OCI-LY1 (cell line): ENCODE measurements around the gene CCL4.

Experiments
- H2AFZ ChIP-seq: fragments of 200-600 bp; sonication (generic), shearing (Covaris generic); 2 replicates; pipeline ENCODE4 v1.6.0; 2014; ENCODE audit warnings: antibody characterized with exemption, mild to moderate bottlenecking, low read length
- H3F3A ChIP-seq: fragments of 200-600 bp; sonication (generic), shearing (Covaris generic); 2 replicates; pipeline ENCODE4 v1.6.0; 2014; ENCODE audit warnings: mild to moderate bottlenecking, antibody characterized with exemption, low read length, moderate library complexity; ENCODE audit not compliant: insufficient read depth
- H3K27ac ChIP-seq: fragments of 200-600 bp; sonication (generic); 2 replicates; pipeline ENCODE4 v1.5.1; 2014; ENCODE audit warnings: low read length, mixed run types, mild to moderate bottlenecking, low read depth; ENCODE audit not compliant: poor library complexity, severe bottlenecking
- H3K27me3 ChIP-seq: fragments of 200-600 bp; sonication (generic); 2 replicates; pipeline ENCODE4 v1.6.0; 2014; ENCODE audit warnings: antibody characterized with exemption, mild to moderate bottlenecking, low read length, moderate library complexity; ENCODE audit not compliant: insufficient read depth
- H3K36me3 ChIP-seq: fragments of 200-600 bp; sonication (generic); 2 replicates; pipeline ENCODE4 v1.6.1; 2014; ENCODE audit warnings: mild to moderate bottlenecking, antibody characterized with exemption, low read length, moderate library complexity, mixed read lengths; ENCODE audit not compliant: insufficient read depth
- H3K4me1 ChIP-seq: fragments of 200-600 bp; sonication (generic); 2 replicates; pipeline ENCODE4 v1.5.1; 2014; ENCODE audit warnings: mild to moderate bottlenecking, low read length, moderate library complexity; ENCODE audit not compliant: insufficient read depth, severe bottlenecking
- H3K4me2 ChIP-seq: fragments of 200-600 bp; sonication (generic), shearing (Covaris generic); 2 replicates; pipeline ENCODE4 v1.6.1; 2014; ENCODE audit warnings: low read length
- H3K4me3 ChIP-seq: fragments of 200-600 bp; sonication (generic); 2 replicates; pipeline ENCODE4 v1.5.1; 2014; ENCODE audit warnings: low read length, low read depth, mild to moderate bottlenecking, mixed read lengths; ENCODE audit not compliant: poor library complexity, severe bottlenecking
- H3K79me2 ChIP-seq: fragments of 200-600 bp; shearing (Covaris generic); 2 replicates; pipeline ENCODE4 v1.6.1; 2016; ENCODE audit warnings: mixed run types, low read length, mixed read lengths; ENCODE audit not compliant: insufficient read depth
- H3K9ac ChIP-seq: fragments of 200-600 bp; sonication (generic), shearing (Covaris generic); 2 replicates; pipeline ENCODE4 v1.6.1; 2014; ENCODE audit warnings: mild to moderate bottlenecking, low read length, mixed read lengths
- H3K9me2 ChIP-seq: fragments of 200-600 bp; sonication (generic), shearing (Covaris generic); 2 replicates; pipeline ENCODE4 v1.6.1; 2014; ENCODE audit warnings: low read depth, mild to moderate bottlenecking, low read length, mixed read lengths
- H3K9me3 ChIP-seq: fragments of 200-600 bp; shearing (Covaris generic); 2 replicates; pipeline ENCODE4 v1.6.1; 2014; ENCODE audit warnings: low read length, mixed read lengths
- H4K20me1 ChIP-seq: fragments of 200-600 bp; sonication (generic), shearing (Covaris generic); 2 replicates; pipeline ENCODE4 v1.6.0; 2016; ENCODE audit warnings: mild to moderate bottlenecking, low read length; ENCODE audit not compliant: insufficient read depth
- CTCF ChIP-seq: fragments of 200-600 bp; sonication (generic), shearing (Covaris generic); IDR thresholded peaks from 2 replicates; pipeline ENCODE4 v1.5.1; 2017; ENCODE audit warnings: mild to moderate bottlenecking, antibody characterized with exemption, low read length, moderate library complexity, mixed read lengths
- EZH2 ChIP-seq: fragments of 200-600 bp; sonication (generic), shearing (Covaris generic); IDR thresholded peaks from 2 replicates; pipeline ENCODE4 v1.8.0; 2017; ENCODE audit warnings: borderline replicate concordance, mixed run types, mild to moderate bottlenecking, antibody characterized with exemption, low read length, moderate library complexity, mixed read lengths

Gene CCL4

GRCh38 chr17:36142235-36142634 is 38.6 kb downstream of the CCL4 start:
- Histone ChIP-seq H3K9me3 (no peaks in the 10 kb centered on the region), H3K27me3 (no peaks in the 10 kb centered on the region), H3K9me2 (no peaks in the 10 kb centered on the region), H2AFZ (no peak overlapping the region), H3K9ac (no peak overlapping the region), H3F3A (no peaks in the 10 kb centered on the region), H3K36me3 (no peaks in the 10 kb centered on the region), H3K27ac (no peak overlapping the region), H3K4me3 (no peak overlapping the region), H3K4me2 (no peak overlapping the region), H3K79me2 (no peaks in the 10 kb centered on the region), H4K20me1 (no peaks in the 10 kb centered on the region), H3K4me1 (no peaks in the 10 kb centered on the region)
- TF ChIP-seq CTCF (no peak), EZH2 (no peak)

GRCh38 chr17:36142806-36143205 is 39.2 kb downstream of the CCL4 start:
- H3K27ac ChIP-seq, result no peak overlapping the region
- no peak overlapping the region for H3K9ac ChIP-seq
- H4K20me1 ChIP-seq, result no peaks in the 10 kb centered on the region
- no peaks in the 10 kb centered on the region for H3K9me3 ChIP-seq
- no peaks in the 10 kb centered on the region for H3K9me2 ChIP-seq
- no peaks in the 10 kb centered on the region for H3K27me3 ChIP-seq
- TF ChIP-seq CTCF (no peak), EZH2 (no peak)
- H3F3A ChIP-seq, result no peaks in the 10 kb centered on the region
- H2AFZ ChIP-seq, result no peak overlapping the region
- no peak overlapping the region for H3K4me3 ChIP-seq
- H3K79me2 ChIP-seq, result no peaks in the 10 kb centered on the region
- H3K4me2 ChIP-seq, result no peak overlapping the region
- no peaks in the 10 kb centered on the region for H3K4me1 ChIP-seq
- no peaks in the 10 kb centered on the region for H3K36me3 ChIP-seq

GRCh38 chr17:36144014-36144413 is 40.4 kb downstream of the CCL4 start:
- H3K4me3 ChIP-seq, result no peak overlapping the region
- H3K9me3 ChIP-seq, result no peaks in the 10 kb centered on the region
- TF ChIP-seq EZH2, result no peak
- no peak for TF ChIP-seq CTCF
- H3K79me2 ChIP-seq, result no peaks in the 10 kb centered on the region
- no peak overlapping the region for H3K9ac ChIP-seq
- H3K4me1 ChIP-seq, result no peaks in the 10 kb centered on the region
- no peaks in the 10 kb centered on the region for H4K20me1 ChIP-seq
- no peak overlapping the region for H3K4me2 ChIP-seq
- no peaks in the 10 kb centered on the region for H3K36me3 ChIP-seq
- no peak overlapping the region for H3K27ac ChIP-seq
- no peaks in the 10 kb centered on the region for H3K9me2 ChIP-seq
- no peaks in the 10 kb centered on the region for H3K27me3 ChIP-seq
- H2AFZ ChIP-seq, result no peak overlapping the region
- H3F3A ChIP-seq, result no peaks in the 10 kb centered on the region
